ENCODE measurements around the gene UGT1A8. TPM values are rescaled to one million over a fixed set of nuclear protein-coding genes. Genes with fewer than 3 reads are reported as not detected.
"Not testable (repeated sequence)": the region's sequence is repeated elsewhere in the genome, so short reads cannot be mapped to it uniquely, and the experiment has no call there.

The UGT1A8 gene
- total RNA-seq, 1 experiment from 2014 or later: not detected

GRCh38 chr2:233747283-233747544, 129.8 kb downstream of the UGT1A8 start:
- no peak overlapping the region for H2AFZ ChIP-seq (ENCODE audit: low read depth, low read length, poor library complexity, severe bottlenecking)
- ATAC-seq: no peak
- no peak for DNase-seq (ENCODE audit: low read depth, low spot score)
- TF ChIP-seq SP1 (IDR thresholded peaks at IDR 0.05; ENCODE audit: low read depth) (no peak), RAD21 (IDR thresholded peaks at IDR 0.05; ENCODE audit: low read depth) (no peak), ZBTB33 (IDR thresholded peaks at IDR 0.05; ENCODE audit: extremely low read depth, insufficient replicate concordance, low read length) (no peak), POLR2A (IDR thresholded peaks at IDR 0.05; ENCODE audit: borderline replicate concordance, extremely low read depth, insufficient read depth, insufficient read length) (no peak), ZNF274 (IDR thresholded peaks at IDR 0.05; ENCODE audit: low read depth, low read length) (no peak), YY1 (IDR thresholded peaks at IDR 0.05; ENCODE audit: extremely low read depth, insufficient replicate concordance, low read depth, low read length) (no peak), EZH2phosphoT487 (IDR thresholded peaks at IDR 0.05; ENCODE audit: borderline replicate concordance) (no peak), TCF7L2 (IDR thresholded peaks at IDR 0.05; ENCODE audit: borderline replicate concordance, extremely low read depth, insufficient read depth, insufficient read length) (no peak), EGR1 (IDR thresholded peaks at IDR 0.05; ENCODE audit: low read depth) (no peak), ELF1 (IDR thresholded peaks at IDR 0.05; ENCODE audit: borderline replicate concordance, low read depth) (no peak)
- H3K9me3 ChIP-seq (ENCODE audit: control insufficient read depth in 1 of 2, insufficient read depth in 1 of 2, low read depth in 1 of 2, low read length in 2 of 2): no peaks in the 10 kb centered on the region
- ChIA-PET CTCF (no interaction called here), POLR2A (no interaction called here), RAD21 (ENCODE audit: low non-redundant PET in 1 of 2, low total read pairs in 2 of 2, uncharacterized antibody in 2 of 2, unreplicated experiment in 2 of 2) (no interaction called here)
- no peaks in the 10 kb centered on the region for H3K36me3 ChIP-seq (ENCODE audit: control insufficient read depth in 1 of 2, insufficient read depth in 2 of 2, low read length in 2 of 2)
- BruUV-seq (replicated peaks): no TSS peak
- no peaks in the 10 kb centered on the region for H4K20me1 ChIP-seq (ENCODE audit: insufficient read depth)
- H3K79me2 ChIP-seq (ENCODE audit: insufficient read depth, low read length): no peaks in the 10 kb centered on the region
- no peak overlapping the region for H3K9ac ChIP-seq (ENCODE audit: low read length)
- no peak overlapping the region for H3K4me2 ChIP-seq (ENCODE audit: low read length)
- no peaks in the 10 kb centered on the region for H3K4me1 ChIP-seq (ENCODE audit: control insufficient read depth in 1 of 2, insufficient read depth in 2 of 2, low read length in 2 of 2)
- no peak overlapping the region for H3K27ac ChIP-seq (ENCODE audit: low read depth, low read length)
- H3K9me2 ChIP-seq (ENCODE audit: insufficient read depth): no peaks in the 10 kb centered on the region
- no peak overlapping the region for H3K4me3 ChIP-seq (replicated peaks in 1 of 2; ENCODE audit: low read depth in 1 of 2, low read length in 2 of 2)
- no peaks in the 10 kb centered on the region for H3K27me3 ChIP-seq (ENCODE audit: insufficient read depth, low read length)
- intact Hi-C loops (cut with micrococcal nuclease): no loop called here

DNA sequence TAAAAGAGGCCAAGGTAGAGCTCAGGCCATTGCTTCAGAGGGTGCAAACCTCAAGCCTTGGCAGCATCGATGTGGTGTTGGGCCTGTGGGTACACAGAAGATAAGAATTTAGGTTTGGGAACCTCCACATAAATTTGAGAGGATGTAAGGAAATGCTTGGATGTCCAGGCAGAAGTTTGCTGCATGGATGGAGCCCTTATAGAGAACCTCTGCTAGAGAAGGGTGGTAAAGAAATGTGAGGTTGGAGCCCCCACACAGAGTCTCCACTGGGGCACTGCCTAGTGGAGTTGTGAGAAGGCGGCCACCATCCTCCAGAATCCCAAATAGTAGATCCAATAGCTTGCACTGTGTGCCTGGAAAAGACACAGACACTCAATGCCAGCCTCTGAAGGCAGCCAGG, 133.3 kb downstream of the UGT1A8 start:
- CTCF ChIA-PET; H3K27ac ChIP-seq (ENCODE audit: low read depth, low read length); DNase-seq (ENCODE audit: low read depth, low spot score): not testable (repeated sequence)

GRCh38 chr2:233751212-233752009, 134.0 kb downstream of the UGT1A8 start:
- POLR2A ChIA-PET; H3K27me3 ChIP-seq (ENCODE audit: insufficient read depth, low read length); H3K4me2 ChIP-seq (ENCODE audit: low read length); H3K4me3 ChIP-seq (replicated peaks in 1 of 2; ENCODE audit: low read depth in 1 of 2, low read length in 2 of 2); RAD21 ChIA-PET (ENCODE audit: low non-redundant PET in 1 of 2, low total read pairs in 2 of 2, uncharacterized antibody in 2 of 2, unreplicated experiment in 2 of 2); intact Hi-C loops (cut with micrococcal nuclease); H3K9me2 ChIP-seq (ENCODE audit: insufficient read depth); BruUV-seq (replicated peaks); H3K79me2 ChIP-seq (ENCODE audit: insufficient read depth, low read length); H3K9ac ChIP-seq (ENCODE audit: low read length); H3K4me1 ChIP-seq (ENCODE audit: control insufficient read depth in 1 of 2, insufficient read depth in 2 of 2, low read length in 2 of 2); H2AFZ ChIP-seq (ENCODE audit: low read depth, low read length, poor library complexity, severe bottlenecking); H3K36me3 ChIP-seq (ENCODE audit: control insufficient read depth in 1 of 2, insufficient read depth in 2 of 2, low read length in 2 of 2); H4K20me1 ChIP-seq (ENCODE audit: insufficient read depth); H3K9me3 ChIP-seq (ENCODE audit: control insufficient read depth in 1 of 2, insufficient read depth in 1 of 2, low read depth in 1 of 2, low read length in 2 of 2); CTCF ChIA-PET; H3K27ac ChIP-seq (ENCODE audit: low read depth, low read length); ATAC-seq; DNase-seq (ENCODE audit: low read depth, low spot score): not testable (repeated sequence)

More for the DNA sequence above, 133.3 kb downstream of the UGT1A8 start:
- H3K4me3 ChIP-seq (replicated peaks in 1 of 2; ENCODE audit: low read depth in 1 of 2, low read length in 2 of 2); H3K79me2 ChIP-seq (ENCODE audit: insufficient read depth, low read length); H3K36me3 ChIP-seq (ENCODE audit: control insufficient read depth in 1 of 2, insufficient read depth in 2 of 2, low read length in 2 of 2); H3K9me3 ChIP-seq (ENCODE audit: control insufficient read depth in 1 of 2, insufficient read depth in 1 of 2, low read depth in 1 of 2, low read length in 2 of 2); H3K9me2 ChIP-seq (ENCODE audit: insufficient read depth); H3K4me1 ChIP-seq (ENCODE audit: control insufficient read depth in 1 of 2, insufficient read depth in 2 of 2, low read length in 2 of 2); H4K20me1 ChIP-seq (ENCODE audit: insufficient read depth); H3K27me3 ChIP-seq (ENCODE audit: insufficient read depth, low read length); POLR2A ChIA-PET; intact Hi-C loops (cut with micrococcal nuclease); RAD21 ChIA-PET (ENCODE audit: low non-redundant PET in 1 of 2, low total read pairs in 2 of 2, uncharacterized antibody in 2 of 2, unreplicated experiment in 2 of 2); H3K4me2 ChIP-seq (ENCODE audit: low read length); H2AFZ ChIP-seq (ENCODE audit: low read depth, low read length, poor library complexity, severe bottlenecking); BruUV-seq (replicated peaks); H3K9ac ChIP-seq (ENCODE audit: low read length); ATAC-seq: not testable (repeated sequence)
